ENCODE measurements around the gene DPP10.

- TF ChIP-seq ZBTB10 (tag by site-specific recombination; IDR thresholded peaks at IDR 0.05) (no peak), ZBTB17 (tag by site-specific recombination; IDR thresholded peaks at IDR 0.05) (no peak)
These were observed 219.8 kb downstream of the DPP10 start for GRCh38 chr2:114661971-114662939.
